LNCaP clone FGC (cell line): Measurements from ENCODE around the gene SLC25A3.
"Not testable (repeated sequence)": the region's sequence is repeated elsewhere in the genome, so short reads cannot be mapped to it uniquely, and the experiment has no call there.

Experiments used
- DNase-seq: peaks from one replicate; pipeline ENCODE4 v3.0.0-alpha.2; 2011; ENCODE audit warnings: low read depth
- H3K4me3 ChIP-seq: 2 replicates; pipeline ENCODE4 v1.5.1; 2011; ENCODE audit warnings: mild to moderate bottlenecking, low read depth, low read length, control low read depth
- CTCF ChIP-seq: IDR thresholded peaks from 2 replicates; pipeline ENCODE4 v1.5.1; 2012; ENCODE audit warnings: mild to moderate bottlenecking; ENCODE audit not compliant: control insufficient read depth, insufficient read depth; ENCODE audit errors: extremely low read depth

Gene SLC25A3

GRCh38 chr12:98594050-98594835 lies 757 bp downstream of the SLC25A3 start:
- DNase-seq = no peak
- TF ChIP-seq CTCF = no peak
- peak overlapping the region; percentile 97 for H3K4me3 ChIP-seq

GRCh38 chr12:98595243-98595988 lies 1.9 kb downstream of the SLC25A3 start:
- no peak for DNase-seq
- no peak for TF ChIP-seq CTCF
- peak overlapping the region; percentile 97 for H3K4me3 ChIP-seq

- not testable (repeated sequence) for DNase-seq
Measured at GRCh38 chr12:98597313-98597712, 3.8 kb downstream of the SLC25A3 start.

GRCh38 chr12:98601924-98602323 lies 8.4 kb downstream of the SLC25A3 start:
- no peak overlapping the region for H3K4me3 ChIP-seq
- no peak for TF ChIP-seq CTCF
- DNase-seq = no peak

More at GRCh38 chr12:98597313-98597712, 3.8 kb downstream of the SLC25A3 start:
- not testable (repeated sequence) for H3K4me3 ChIP-seq

- no peak for DNase-seq
- TF ChIP-seq CTCF = no peak
Measured at GRCh38 chr12:98606359-98606988, 13.0 kb downstream of the SLC25A3 start.

GRCh38 chr12:98610596-98610995 lies 17.1 kb downstream of the SLC25A3 start:
- TF ChIP-seq CTCF = no peak
- H3K4me3 ChIP-seq = no peak overlapping the region
- DNase-seq = no peak

More at GRCh38 chr12:98606359-98606988, 13.0 kb downstream of the SLC25A3 start:
- H3K4me3 ChIP-seq = no peak overlapping the region

GRCh38 chr12:98612696-98613334 lies 19.3 kb downstream of the SLC25A3 start:
- TF ChIP-seq CTCF = no peak
- no peak overlapping the region for H3K4me3 ChIP-seq
- DNase-seq = no peak
